ENCODE data around the gene OAS2.
A peak's percentile ranks its signal among the peaks of the same experiment; 100 is the strongest.
"Not testable (repeated sequence)": the region's sequence is repeated elsewhere in the genome, so short reads cannot be mapped to it uniquely, and the experiment has no call there.

Gene OAS2

GRCh38 chr12:112986291-112986800 is 8.0 kb downstream of the OAS2 start:
- no peak for DNase-seq (ENCODE audit: low read depth)

GRCh38 chr12:112987561-112987960 is 9.2 kb downstream of the OAS2 start:
- DNase-seq (ENCODE audit: low read depth) = no peak

GRCh38 chr12:112988224-112988623 is 9.9 kb downstream of the OAS2 start:
- DNase-seq (ENCODE audit: low read depth) = no peak

GRCh38 chr12:112988823-112989385 is 10.6 kb downstream of the OAS2 start:
- not testable (repeated sequence) for DNase-seq (ENCODE audit: low read depth)

GRCh38 chr12:112989806-112990205 is 11.5 kb downstream of the OAS2 start:
- DNase-seq (ENCODE audit: low read depth) = no peak

GRCh38 chr12:112992541-112993398 is 14.5 kb downstream of the OAS2 start:
- DNase-seq (ENCODE audit: low read depth) = peak; percentile 26

- no peak for DNase-seq (ENCODE audit: low read depth)
Measured at GRCh38 chr12:112995008-112995407, 16.7 kb downstream of the OAS2 start.

GRCh38 chr12:112996501-112996900 is 18.2 kb downstream of the OAS2 start:
- no peak for DNase-seq (ENCODE audit: low read depth)

GRCh38 chr12:112997506-112997905 is 19.2 kb downstream of the OAS2 start:
- DNase-seq (ENCODE audit: low read depth) = no peak

- DNase-seq (ENCODE audit: low read depth) = no peak
Measured at GRCh38 chr12:112998987-112999767, 20.9 kb downstream of the OAS2 start.

- DNase-seq (ENCODE audit: low read depth) = no peak
Measured at GRCh38 chr12:113000433-113000832, 22.1 kb downstream of the OAS2 start.

GRCh38 chr12:113002155-113002554 is 23.8 kb downstream of the OAS2 start:
- no peak for DNase-seq (ENCODE audit: low read depth)

GRCh38 chr12:113002676-113003075 is 24.4 kb downstream of the OAS2 start:
- no peak for DNase-seq (ENCODE audit: low read depth)

- no peak for DNase-seq (ENCODE audit: low read depth)
Measured at GRCh38 chr12:113003636-113004035, 25.3 kb downstream of the OAS2 start.

GRCh38 chr12:113005762-113006161 is 27.4 kb downstream of the OAS2 start:
- no peak for DNase-seq (ENCODE audit: low read depth)

- DNase-seq (ENCODE audit: low read depth) = no peak
Measured at GRCh38 chr12:113006206-113006605, 27.9 kb downstream of the OAS2 start.

GRCh38 chr12:113006641-113007040 is 28.3 kb downstream of the OAS2 start:
- no peak for DNase-seq (ENCODE audit: low read depth)

- no peak for DNase-seq (ENCODE audit: low read depth)
Measured at GRCh38 chr12:113007166-113007565, 28.8 kb downstream of the OAS2 start.

GRCh38 chr12:113010701-113011100 is 32.4 kb downstream of the OAS2 start:
- DNase-seq (ENCODE audit: low read depth) = no peak

- DNase-seq (ENCODE audit: low read depth) = no peak
Measured at GRCh38 chr12:113014565-113014964, 36.2 kb downstream of the OAS2 start.

GRCh38 chr12:113016796-113017195 is 38.5 kb downstream of the OAS2 start:
- DNase-seq (ENCODE audit: low read depth) = no peak

- DNase-seq (ENCODE audit: low read depth) = no peak
Measured at GRCh38 chr12:113019025-113019424, 40.7 kb downstream of the OAS2 start.

- no peak for DNase-seq (ENCODE audit: low read depth)
Measured at GRCh38 chr12:113021500-113021899, 43.2 kb downstream of the OAS2 start.
